GM18519 (cell line): ENCODE measurements around the gene EIF3CL.
A peak's percentile ranks its signal among the peaks of the same experiment; 100 is the strongest.
"Not testable (repeated sequence)": the region's sequence is repeated elsewhere in the genome, so short reads cannot be mapped to it uniquely, and the experiment has no call there.

Experiments
- ATAC-seq: cut with Tn5 transposase; IDR thresholded peaks from one replicate; pipeline ENCODE4 v1.9.1; 2021; ENCODE audit warnings: mild to moderate bottlenecking, moderate library complexity; ENCODE audit not compliant: unreplicated experiment, low FRiP score

The EIF3CL gene

DNA sequence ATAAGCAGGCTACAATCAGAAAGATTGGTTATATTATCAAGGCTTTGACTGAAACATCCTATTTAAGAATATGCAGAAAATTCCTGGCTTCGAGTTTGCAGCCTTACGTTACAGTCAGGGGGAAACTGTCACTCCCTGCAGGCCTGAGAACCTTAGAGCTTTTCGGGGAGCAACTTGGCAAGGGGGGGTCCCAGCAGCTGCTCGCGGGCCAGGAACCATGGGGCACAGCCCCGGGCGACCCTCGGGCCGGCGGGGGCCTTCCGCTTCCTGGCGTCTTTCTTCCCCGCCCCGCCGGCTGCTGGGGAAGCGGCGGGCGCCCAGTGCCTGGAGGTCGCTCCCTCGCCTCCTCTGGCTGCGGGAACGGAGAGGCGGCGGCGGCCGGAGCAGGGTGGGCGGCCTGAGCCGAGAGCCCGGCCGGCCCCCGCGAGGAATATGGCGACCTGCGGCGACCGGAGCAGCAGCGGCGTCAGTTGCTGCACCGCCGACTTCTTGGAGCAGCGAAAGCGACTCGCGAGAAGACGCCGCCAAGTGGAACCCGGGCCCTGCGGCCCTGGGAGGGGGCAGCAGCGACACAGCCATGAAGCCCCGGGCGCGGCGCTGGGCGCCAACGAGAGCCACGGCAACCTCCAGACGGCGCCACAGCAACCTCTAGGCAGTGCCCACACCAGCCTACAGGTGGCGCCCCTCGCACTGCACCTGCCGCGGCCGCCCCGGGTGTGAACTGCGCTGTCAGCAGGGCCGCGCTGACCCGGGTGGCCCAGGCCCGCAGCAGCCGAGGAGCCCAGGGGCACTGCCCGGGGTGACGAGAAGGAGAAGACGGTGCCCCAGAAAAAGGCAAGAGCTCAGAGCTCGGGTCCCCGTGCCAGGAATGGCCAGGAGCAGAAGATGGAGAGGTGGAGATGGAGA lies 39.1 kb downstream of the EIF3CL start:
- ATAC-seq = peak; percentile 58

DNA sequence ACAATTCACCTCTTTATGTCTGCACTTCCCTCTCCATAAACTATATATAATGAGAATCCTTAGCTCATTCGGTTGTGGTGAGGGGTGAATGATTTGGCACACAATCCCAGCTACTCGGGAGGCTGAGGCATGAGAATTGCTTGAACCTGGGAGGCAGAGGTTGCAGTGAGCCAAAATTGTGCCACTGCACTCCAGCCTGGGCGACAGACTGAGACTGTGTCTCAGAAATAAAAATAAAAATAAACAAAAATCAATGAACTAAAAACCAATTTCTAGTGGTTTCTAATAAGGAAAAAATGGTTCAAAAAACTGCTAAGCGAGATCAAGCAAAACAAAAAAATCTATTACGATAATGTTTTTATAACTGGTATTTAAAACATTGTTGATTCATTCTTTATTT lies 40.2 kb downstream of the EIF3CL start, which contains the start of gene NPIPB6:
TSS of gene NPIPB6 (minus strand) at position 101 of the 400 bp plus-strand sequence. CDS start 686 bp downstream, outside the sequence.
- not testable (repeated sequence) for ATAC-seq

DNA sequence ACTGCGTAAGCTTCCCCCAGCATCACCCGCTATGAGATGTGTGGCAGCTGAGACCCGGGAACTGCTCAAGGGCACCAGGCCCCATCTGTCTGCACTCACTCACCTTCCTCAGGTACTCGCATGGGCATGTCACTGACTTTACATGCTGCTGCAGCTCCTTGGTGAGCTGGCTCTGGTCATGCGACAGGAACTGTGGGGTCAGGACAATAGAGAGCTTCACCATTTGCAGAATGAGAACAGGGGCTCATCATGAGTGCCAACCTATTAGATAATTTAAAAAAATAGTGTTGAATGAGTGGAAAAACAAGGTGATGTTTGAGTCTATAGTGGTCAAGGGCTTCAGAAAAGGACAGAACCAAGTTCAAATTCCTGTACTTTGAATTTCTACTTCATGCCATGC lies 41.0 kb downstream of the EIF3CL start:
- not testable (repeated sequence) for ATAC-seq

DNA sequence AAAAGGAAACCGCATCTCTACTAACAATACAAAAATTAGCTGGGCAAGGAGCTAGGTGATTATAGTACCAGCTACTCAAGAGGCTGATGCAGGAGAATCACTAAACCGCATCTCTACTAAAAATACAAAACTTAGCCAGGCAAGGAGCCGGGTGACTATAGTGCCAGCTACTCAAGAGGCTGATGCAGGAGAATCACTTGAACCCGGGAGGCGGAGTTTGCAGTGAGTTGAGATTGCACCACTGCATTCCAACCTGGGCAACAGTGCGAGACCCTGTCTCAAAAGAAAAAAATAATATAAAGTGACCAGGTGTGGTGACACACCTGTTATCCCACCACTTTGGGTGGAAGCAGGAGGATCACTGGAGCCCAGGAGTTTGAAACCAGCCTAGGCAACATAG lies 65.4 kb downstream of the EIF3CL start:
- ATAC-seq = not testable (repeated sequence)

DNA sequence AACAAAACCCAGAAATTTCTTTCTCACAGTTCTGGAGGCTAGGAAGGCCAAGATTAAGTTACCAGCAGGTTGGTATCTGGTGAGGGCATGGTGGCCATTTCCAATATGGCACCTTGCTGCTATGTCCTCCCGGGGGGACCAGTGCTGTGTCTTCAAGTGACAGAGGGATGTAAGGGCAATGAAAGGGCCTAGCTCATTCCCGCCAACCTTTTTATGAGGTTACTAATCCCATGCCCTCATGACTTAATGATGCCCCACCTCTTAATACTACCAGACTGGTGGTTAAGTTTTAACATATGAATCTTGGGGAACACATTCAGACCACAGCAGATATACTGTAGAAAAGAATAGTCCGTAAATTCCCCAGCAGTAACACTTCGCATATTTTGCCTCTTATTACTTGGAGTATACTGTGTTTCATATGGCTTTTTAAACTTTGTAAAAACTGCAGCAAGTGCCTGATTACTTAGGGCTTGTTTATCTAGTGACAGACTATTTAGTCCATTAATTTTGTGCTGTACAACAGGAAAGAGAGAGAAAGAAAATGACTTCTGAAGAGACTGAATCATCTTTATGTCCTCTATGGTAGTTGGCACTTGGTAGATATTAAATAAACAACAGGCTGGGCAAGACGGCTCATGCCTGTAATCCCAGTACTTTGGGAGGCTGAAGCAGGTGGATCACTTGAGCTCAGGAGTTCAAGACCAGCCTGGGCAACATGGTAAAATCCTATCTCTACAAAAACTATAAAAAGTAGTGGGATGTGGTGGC lies 66.5 kb downstream of the EIF3CL start:
- ATAC-seq = not testable (repeated sequence)

DNA sequence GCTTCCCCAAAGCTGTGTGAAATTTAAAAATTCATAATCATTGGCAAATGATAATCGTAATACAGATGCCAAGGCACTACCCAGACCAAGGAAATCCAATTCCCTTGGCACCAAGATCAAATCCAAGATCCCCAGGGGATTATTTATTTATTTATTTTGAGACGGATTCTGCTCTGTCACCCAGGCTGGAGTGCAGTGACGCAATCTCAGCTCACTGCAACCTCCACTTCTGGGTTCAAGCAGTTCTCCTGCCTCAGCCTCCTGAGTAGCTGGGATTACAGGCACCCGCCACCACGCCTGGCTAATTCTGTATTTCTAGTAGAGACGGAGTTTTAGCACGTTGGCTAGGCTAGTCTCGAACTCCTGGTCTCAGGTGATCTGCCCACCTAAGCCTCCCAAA lies 68.0 kb downstream of the EIF3CL start:
- not testable (repeated sequence) for ATAC-seq

DNA sequence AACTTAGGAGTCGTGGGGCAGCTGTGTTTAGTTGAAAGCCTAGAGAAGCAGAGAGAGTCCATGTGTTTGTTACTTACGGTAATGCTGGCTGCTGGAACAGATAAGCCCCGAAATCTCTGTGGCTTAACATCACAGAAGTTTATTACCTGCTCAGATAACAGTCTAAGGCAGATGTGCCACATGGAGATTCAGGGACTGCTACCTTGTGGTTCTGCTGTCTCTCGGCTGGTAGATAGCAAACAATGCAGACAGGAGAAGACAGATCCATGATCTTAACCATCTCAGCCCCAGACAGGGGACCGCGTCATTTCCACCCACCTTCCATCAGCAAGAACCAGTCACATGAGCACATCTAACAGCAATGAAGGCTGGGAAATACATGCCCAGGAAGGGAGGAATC lies 71.0 kb downstream of the EIF3CL start:
- ATAC-seq = not testable (repeated sequence)

DNA sequence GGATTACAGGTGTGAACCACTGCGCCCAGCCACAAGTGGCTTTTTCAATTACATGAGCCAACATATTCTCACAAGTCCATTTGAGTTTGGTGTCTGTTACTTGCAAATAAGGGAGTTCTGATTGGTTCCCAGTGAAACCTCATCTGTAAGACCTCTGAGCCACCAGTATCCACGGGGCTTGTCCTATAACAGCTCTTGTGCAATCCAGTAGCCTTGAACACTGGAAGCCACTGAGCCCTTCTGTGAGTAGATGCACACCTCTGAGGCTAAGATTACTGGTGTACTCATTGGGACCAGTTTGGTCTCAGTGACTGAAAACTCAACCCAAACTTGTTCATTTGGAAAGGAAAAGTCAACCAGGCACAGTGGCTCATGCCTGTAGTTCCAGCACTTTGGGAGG lies 72.7 kb downstream of the EIF3CL start:
- ATAC-seq = not testable (repeated sequence)

DNA sequence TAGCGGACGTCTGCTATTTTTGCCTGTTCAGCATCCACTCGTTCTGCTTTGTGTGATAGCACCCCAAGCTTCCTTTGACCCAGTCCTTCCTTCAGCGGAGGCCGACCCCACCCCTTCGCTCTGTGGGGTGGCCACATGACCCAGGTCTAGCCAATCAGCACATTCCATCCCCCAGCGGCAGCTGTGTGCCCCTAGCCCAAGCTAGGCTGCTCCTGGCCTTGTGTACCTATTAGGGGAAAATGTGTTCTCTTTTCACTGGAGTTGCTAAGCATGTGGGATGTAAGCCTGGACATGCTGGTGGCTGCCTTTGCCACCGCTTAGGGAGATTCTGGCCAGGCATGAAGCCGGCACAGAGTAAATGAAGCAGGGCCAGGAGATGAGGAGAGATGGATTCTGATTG lies 73.4 kb downstream of the EIF3CL start:
- ATAC-seq = not testable (repeated sequence)
